HG03139 (cell line): ENCODE measurements around the gene MTHFS.

ENCODE experiments used
- ATAC-seq: cut with Tn5 transposase; IDR thresholded peaks from one replicate; pipeline ENCODE4 v1.9.1; 2021; ENCODE audit not compliant: unreplicated experiment

The MTHFS gene

GRCh38 chr15:79824136-79824701, 72.6 kb downstream of the MTHFS start:
- no peak for ATAC-seq

GRCh38 chr15:79820820-79821219, 76.0 kb downstream of the MTHFS start:
- ATAC-seq = no peak

GRCh38 chr15:79820176-79820575, 76.6 kb downstream of the MTHFS start:
- no peak for ATAC-seq

- ATAC-seq = no peak
These were observed 80.2 kb downstream of the MTHFS start for GRCh38 chr15:79816571-79816970.

GRCh38 chr15:79815468-79815867, 81.3 kb downstream of the MTHFS start:
- no peak for ATAC-seq

- no peak for ATAC-seq
These were observed 84.3 kb downstream of the MTHFS start for GRCh38 chr15:79812541-79812940.

GRCh38 chr15:79811406-79812405, 85.1 kb downstream of the MTHFS start:
- ATAC-seq = no peak

- no peak for ATAC-seq
These were observed 92.0 kb downstream of the MTHFS start for GRCh38 chr15:79804838-79805237.

- no peak for ATAC-seq
These were observed 98.5 kb downstream of the MTHFS start for GRCh38 chr15:79798311-79798710.
